Measurements from ENCODE around the gene RBMY1F.
"Not testable (repeated sequence)": the region's sequence is repeated elsewhere in the genome, so short reads cannot be mapped to it uniquely, and the experiment has no call there.

DNA sequence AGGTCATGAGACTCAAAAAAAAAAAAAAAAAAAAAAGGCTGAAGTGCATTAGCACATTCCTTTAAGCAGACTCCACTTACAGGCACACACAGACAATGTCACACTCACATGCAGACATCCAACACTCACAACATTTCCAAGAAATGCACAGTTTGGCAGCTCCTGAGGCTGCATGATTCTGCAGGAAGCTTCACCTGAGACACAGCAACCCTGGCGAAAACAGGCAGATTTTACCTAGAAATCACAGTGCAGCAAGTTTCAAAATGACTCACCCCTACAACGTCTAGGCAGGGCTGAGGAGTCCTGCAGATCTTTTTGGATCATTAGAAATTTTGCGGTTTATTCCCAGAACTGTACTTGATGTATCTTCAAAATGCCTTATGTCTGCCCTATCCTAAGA is 48.0 kb downstream of the RBMY1F start:
- TF ChIP-seq, protein P1, sequence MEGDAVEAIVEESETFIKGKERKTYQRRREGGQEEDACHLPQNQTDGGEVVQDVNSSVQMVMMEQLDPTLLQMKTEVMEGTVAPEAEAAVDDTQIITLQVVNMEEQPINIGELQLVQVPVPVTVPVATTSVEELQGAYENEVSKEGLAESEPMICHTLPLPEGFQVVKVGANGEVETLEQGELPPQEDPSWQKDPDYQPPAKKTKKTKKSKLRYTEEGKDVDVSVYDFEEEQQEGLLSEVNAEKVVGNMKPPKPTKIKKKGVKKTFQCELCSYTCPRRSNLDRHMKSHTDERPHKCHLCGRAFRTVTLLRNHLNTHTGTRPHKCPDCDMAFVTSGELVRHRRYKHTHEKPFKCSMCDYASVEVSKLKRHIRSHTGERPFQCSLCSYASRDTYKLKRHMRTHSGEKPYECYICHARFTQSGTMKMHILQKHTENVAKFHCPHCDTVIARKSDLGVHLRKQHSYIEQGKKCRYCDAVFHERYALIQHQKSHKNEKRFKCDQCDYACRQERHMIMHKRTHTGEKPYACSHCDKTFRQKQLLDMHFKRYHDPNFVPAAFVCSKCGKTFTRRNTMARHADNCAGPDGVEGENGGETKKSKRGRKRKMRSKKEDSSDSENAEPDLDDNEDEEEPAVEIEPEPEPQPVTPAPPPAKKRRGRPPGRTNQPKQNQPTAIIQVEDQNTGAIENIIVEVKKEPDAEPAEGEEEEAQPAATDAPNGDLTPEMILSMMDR (IDR thresholded peaks at IDR 0.05): not testable (repeated sequence)
- not testable (repeated sequence) for TF ChIP-seq POLR2A (IDR thresholded peaks at IDR 0.05)
